NB4 (cell line): ENCODE measurements around the gene ITGAE.

Source experiments
- DNase-seq: peaks from one replicate; pipeline ENCODE4 v3.0.0; 2010; ENCODE audit warnings: low read depth
- H3K4me3 ChIP-seq: one replicate; pipeline ENCODE4 v1.5.1; 2011; ENCODE audit warnings: mild to moderate bottlenecking, low read depth, low read length, moderate library complexity
- MYC ChIP-seq: IDR thresholded peaks from 2 replicates; pipeline ENCODE4 v1.6.1; 2011; ENCODE audit warnings: low read depth, low read length
- POLR2A ChIP-seq: IDR thresholded peaks from 2 replicates; pipeline ENCODE4 v1.6.1; 2011; ENCODE audit warnings: mild to moderate bottlenecking; ENCODE audit not compliant: insufficient read length; ENCODE audit errors: extremely low read depth
- TF ChIP-seq, protein P1 (sequence below): IDR thresholded peaks from one replicate; pipeline ENCODE4 v1.5.1; 2012; ENCODE audit warnings: low read depth, low read length
- TF ChIP-seq, protein P2 (sequence below): IDR thresholded peaks from 2 replicates; pipeline ENCODE4 v1.6.1; 2011; ENCODE audit warnings: low read depth, low read length

ITGAE gene

DNA sequence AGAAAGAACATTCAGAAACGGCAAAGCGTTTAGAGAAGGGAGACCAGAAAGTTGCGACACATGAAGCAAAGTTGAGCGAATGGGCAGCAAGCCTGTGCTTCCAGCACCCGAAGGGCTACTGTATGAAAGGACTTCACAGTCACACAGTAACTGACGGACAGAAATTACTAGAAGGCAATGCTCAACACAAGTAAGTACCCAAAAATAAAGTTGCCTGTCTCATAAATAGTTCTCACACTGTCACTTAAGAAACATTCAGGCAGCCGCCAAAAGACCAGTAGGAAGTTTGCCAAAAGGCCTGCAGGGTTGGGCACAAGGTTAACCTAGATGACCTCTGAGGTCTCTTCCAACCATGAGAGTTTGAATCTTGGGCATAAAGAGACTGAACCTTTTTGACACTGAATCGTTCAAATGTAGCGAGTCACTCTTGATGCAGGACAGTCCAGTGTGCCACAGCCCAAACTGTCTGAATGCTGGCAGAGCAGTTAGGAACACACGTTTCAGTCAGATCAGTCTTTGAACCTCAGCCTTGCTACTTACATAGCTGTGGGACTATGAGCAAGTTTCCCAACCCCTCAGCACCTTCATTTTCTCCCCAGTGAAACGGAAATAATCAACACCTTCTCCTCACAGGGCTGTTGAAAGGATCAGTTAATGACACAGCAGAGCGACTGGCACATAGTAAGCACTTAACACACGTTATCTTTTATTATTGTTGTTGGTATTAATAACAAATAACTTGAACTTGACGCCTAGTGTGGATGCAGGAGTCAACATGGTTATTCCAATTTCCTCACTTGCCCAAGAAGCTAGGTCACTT, 34.6 kb upstream of the ITGAE start:
- peak; percentile 83 for DNase-seq
- peak overlapping the region; percentile 28 for H3K4me3 ChIP-seq
- TF ChIP-seq, protein P1, sequence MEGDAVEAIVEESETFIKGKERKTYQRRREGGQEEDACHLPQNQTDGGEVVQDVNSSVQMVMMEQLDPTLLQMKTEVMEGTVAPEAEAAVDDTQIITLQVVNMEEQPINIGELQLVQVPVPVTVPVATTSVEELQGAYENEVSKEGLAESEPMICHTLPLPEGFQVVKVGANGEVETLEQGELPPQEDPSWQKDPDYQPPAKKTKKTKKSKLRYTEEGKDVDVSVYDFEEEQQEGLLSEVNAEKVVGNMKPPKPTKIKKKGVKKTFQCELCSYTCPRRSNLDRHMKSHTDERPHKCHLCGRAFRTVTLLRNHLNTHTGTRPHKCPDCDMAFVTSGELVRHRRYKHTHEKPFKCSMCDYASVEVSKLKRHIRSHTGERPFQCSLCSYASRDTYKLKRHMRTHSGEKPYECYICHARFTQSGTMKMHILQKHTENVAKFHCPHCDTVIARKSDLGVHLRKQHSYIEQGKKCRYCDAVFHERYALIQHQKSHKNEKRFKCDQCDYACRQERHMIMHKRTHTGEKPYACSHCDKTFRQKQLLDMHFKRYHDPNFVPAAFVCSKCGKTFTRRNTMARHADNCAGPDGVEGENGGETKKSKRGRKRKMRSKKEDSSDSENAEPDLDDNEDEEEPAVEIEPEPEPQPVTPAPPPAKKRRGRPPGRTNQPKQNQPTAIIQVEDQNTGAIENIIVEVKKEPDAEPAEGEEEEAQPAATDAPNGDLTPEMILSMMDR = no peak
- TF ChIP-seq MYC = peak; percentile 60

DNA sequence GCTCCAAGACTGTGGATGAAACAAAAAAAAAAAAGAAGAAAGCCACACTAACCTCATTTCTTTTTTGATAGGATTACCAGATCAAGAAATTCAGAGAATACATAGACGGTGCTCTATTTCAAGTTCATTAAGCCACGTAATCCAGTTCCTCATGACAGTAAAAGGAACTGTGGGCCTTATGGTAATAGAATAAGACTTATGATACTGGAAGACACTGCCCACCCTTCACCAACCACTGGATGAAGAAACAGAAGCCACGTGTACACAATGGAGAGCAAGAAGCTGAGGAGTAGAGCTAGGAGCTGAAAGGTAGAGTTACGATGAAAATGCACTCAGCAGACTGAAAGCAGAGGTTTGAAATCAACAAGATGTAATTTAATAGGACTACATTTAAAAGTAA, 33.8 kb upstream of the ITGAE start:
- DNase-seq = peak; percentile 86
- TF ChIP-seq MYC (peak; percentile 78), POLR2A (no peak)
- TF ChIP-seq, protein P2, sequence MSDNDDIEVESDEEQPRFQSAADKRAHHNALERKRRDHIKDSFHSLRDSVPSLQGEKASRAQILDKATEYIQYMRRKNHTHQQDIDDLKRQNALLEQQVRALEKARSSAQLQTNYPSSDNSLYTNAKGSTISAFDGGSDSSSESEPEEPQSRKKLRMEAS = peak; percentile 92
- TF ChIP-seq, protein P1 = no peak
- peak overlapping the region; percentile 1 for H3K4me3 ChIP-seq

DNA sequence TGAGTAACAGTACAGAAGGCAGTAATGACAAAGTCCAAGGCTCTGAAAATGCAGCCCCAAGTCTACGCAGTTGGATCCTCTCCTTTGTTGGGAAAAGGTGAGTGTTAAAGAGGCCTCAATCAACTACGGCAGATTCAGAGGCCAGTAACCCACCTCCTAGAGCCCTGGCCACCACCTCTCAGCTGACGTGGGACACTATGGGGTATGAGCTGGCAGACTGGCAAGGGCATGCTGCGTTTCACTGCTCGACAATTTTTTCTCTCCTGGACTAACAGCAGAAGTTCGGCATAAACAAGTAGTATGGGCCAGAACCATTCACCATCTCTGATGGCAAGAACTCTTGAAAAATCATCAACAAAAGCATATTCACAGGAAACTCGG, 27.9 kb upstream of the ITGAE start:
- H3K4me3 ChIP-seq = no peak overlapping the region
- TF ChIP-seq, protein P2 = no peak
- TF ChIP-seq, protein P1 = no peak
- no peak for TF ChIP-seq MYC
- TF ChIP-seq POLR2A = no peak
- no peak for DNase-seq

DNA sequence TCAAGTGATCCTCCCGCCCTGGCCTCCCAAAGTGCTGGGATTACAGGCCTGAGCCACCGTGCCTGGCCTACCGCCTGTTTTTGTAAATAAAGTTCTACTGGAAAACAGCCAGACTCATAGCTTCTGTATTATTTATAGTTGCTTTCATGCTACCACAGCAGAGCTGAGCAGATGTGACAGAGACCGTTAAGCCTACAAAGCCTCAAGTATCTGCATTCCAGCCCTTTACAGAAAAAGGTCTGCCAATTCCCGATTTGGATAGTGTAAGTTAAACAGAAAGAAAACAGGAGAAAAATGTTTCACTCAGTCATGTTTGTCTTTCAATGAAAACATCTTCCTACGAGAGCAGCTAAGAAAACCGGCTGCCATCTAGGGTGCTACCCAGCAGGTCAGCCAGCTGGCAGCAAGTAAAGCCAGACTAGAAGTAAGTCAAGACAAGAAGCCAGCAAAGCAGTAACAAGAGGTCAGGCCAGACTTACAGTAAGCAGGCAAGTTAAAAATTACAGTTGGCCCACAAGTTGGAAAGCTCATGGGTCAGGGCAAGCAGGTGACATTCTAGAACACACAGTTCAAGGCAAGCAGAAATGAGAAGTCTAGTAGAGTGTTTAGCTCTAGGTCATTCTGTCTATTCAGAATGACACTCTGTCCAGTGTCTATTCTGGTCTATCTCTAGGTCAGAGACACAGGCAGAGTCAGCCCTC, 27.3 kb upstream of the ITGAE start:
- DNase-seq = no peak
- no peak overlapping the region for H3K4me3 ChIP-seq
- TF ChIP-seq, protein P2 = no peak
- TF ChIP-seq, protein P1 = no peak
- TF ChIP-seq MYC (no peak), POLR2A (no peak)

DNA sequence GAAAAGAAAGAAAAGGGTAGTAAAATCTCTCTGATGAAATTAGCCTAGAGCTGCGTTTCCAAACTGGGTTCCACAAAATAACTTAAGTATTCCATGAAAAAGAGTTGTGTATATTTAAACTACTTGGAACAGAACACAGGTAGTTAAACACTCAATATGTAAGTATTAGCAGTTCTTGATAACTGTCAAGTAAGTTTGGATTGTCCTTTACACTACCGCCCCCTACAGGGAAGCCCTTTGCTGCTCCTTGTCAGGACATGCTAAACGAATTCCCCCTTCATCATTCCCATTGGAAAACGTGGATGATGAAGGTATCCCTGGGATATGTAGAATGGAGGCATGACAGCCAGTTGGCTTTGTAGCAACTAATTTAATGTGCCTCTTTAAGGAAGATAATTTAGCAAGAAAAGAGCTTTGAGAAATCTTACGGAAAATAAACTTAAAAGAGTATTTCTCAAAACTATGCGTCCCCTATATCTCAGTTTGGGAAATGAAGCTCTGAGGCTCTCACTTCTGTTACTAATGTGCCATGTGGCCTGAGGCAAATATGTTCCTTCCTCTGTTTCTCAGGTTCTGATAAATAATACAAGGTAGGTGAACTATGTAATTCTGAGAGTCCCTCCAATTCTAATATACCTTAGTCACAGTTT, 26.3 kb upstream of the ITGAE start:
- TF ChIP-seq, protein P1 = peak; percentile 67
- no peak for TF ChIP-seq POLR2A
- DNase-seq = peak; percentile 66

More for the DNA sequence above, 26.3 kb upstream of the ITGAE start:
- no peak overlapping the region for H3K4me3 ChIP-seq
